Keratinocyte (primary cell): ENCODE results near the gene SYNPO2L. TPM values are rescaled to one million over a fixed set of nuclear protein-coding genes. Genes with fewer than 3 reads are reported as not detected.

Source experiments
- DNase-seq: peaks from one replicate; pipeline ENCODE4 v3.0.0-alpha.2; 2011; ENCODE audit warnings: low read depth, missing footprints, low spot score
- FAIRE-seq: peaks from 2 replicates; lab custom pipeline; 2011; peaks lifted over from hg19 to GRCh38; lab: Jason Lieb, UNC
- H2AFZ ChIP-seq: 2 replicates; pipeline ENCODE4 v1.6.0; 2012; ENCODE audit warnings: low read length, control low read depth, inconsistent platforms; ENCODE audit not compliant: control insufficient read depth
- H3K27ac ChIP-seq: 2 replicates; pipeline ENCODE4 v1.5.1; 2011; ENCODE audit warnings: low read length; ENCODE audit not compliant: control insufficient read depth, insufficient read depth
- H3K27me3 ChIP-seq: 3 replicates; pipeline ENCODE4 v1.6.0; 2011; ENCODE audit warnings: low read length; ENCODE audit not compliant: control insufficient read depth, insufficient read depth; ENCODE audit errors: extremely low read depth
- H3K36me3 ChIP-seq, 2 experiments: 2 replicates in 1 of 2; 3 replicates in 1 of 2; pipeline ENCODE4 v1.5.1; 2011; ENCODE audit warnings: low read length in 2 of 2, mild to moderate bottlenecking in 1 of 2; ENCODE audit not compliant: control insufficient read depth in 2 of 2, insufficient read depth in 2 of 2; ENCODE audit errors: extremely low read depth in 1 of 2
- H3K4me1 ChIP-seq: 3 replicates; pipeline ENCODE4 v1.5.1; 2011; ENCODE audit warnings: low read length; ENCODE audit not compliant: control insufficient read depth, insufficient read depth; ENCODE audit errors: extremely low read depth
- H3K4me2 ChIP-seq: 3 replicates; pipeline ENCODE4 v1.6.0; 2011; ENCODE audit warnings: low read depth, low read length; ENCODE audit not compliant: control insufficient read depth, insufficient read depth; ENCODE audit errors: extremely low read depth
- H3K4me3 ChIP-seq, 3 experiments: fragments of 200-600 bp in 1 of 3; sonication (generic) in 1 of 3; 2 replicates in 2 of 3; 3 replicates in 1 of 3; pipeline ENCODE4 v1.5.1; 2011 to 2016; ENCODE audit warnings: low read length in 3 of 3, mild to moderate bottlenecking in 3 of 3, control low read depth in 2 of 3, inconsistent platforms in 1 of 3, low read depth in 1 of 3, mixed read lengths in 1 of 3, mixed run types in 1 of 3, moderate library complexity in 1 of 3; ENCODE audit not compliant: control insufficient read depth in 2 of 3, insufficient read depth in 2 of 3; ENCODE audit errors: extremely low read depth in 1 of 3
- H3K79me2 ChIP-seq: 2 replicates; pipeline ENCODE4 v1.6.0; 2012; ENCODE audit warnings: low read length; ENCODE audit not compliant: control insufficient read depth, insufficient read depth
- H3K9ac ChIP-seq: 3 replicates; pipeline ENCODE4 v1.6.0; 2011; ENCODE audit warnings: low read length; ENCODE audit not compliant: control insufficient read depth, insufficient read depth; ENCODE audit errors: extremely low read depth
- H3K9me1 ChIP-seq: 3 replicates; pipeline ENCODE4 v1.6.0; 2011; ENCODE audit warnings: low read length; ENCODE audit not compliant: control insufficient read depth, insufficient read depth; ENCODE audit errors: extremely low read depth
- H3K9me3 ChIP-seq: 2 replicates; pipeline ENCODE4 v1.5.1; 2012; ENCODE audit warnings: low read depth, low read length; ENCODE audit not compliant: control insufficient read depth
- H4K20me1 ChIP-seq: 3 replicates; pipeline ENCODE4 v1.6.0; 2011; ENCODE audit warnings: low read length; ENCODE audit not compliant: control insufficient read depth, insufficient read depth; ENCODE audit errors: extremely low read depth
- EZH2 ChIP-seq: IDR thresholded peaks from one replicate; pipeline ENCODE4 v1.6.1; 2012; ENCODE audit warnings: inconsistent platforms, mild to moderate bottlenecking, low read length, moderate library complexity
- dilution Hi-C: fragments of 300-500 bp; cut with MboI; formaldehyde crosslinking; loops from one replicate; pipeline ENCODE4 v1.7.0; 2020; ENCODE audit warnings: low sequenced_read_pairs; ENCODE audit not compliant: extremely low pct_ligation_motif_present
- polyA plus RNA-seq, 5 experiments: library from polyadenylated mRNA; depleted of rRNA in 3 of 5; stranded (reverse) in 3 of 5; stranded (forward) in 1 of 5; unstranded in 1 of 5; fragments of >200 nt; gene quantifications; 1 replicate in 1 of 5; 2 replicates in 3 of 5; 3 replicates in 1 of 5; pipeline versions ENCODE4 v1.2.1 to v1.2.3, GENCODE V29; 2011 to 2012; ENCODE audit warnings: missing spikeins in 2 of 5, low read depth in 1 of 5, low replicate concordance in 1 of 5
- TF ChIP-seq, protein P1 (sequence below), 3 experiments: IDR thresholded peaks in 1 of 3; conservative IDR thresholded peaks in 1 of 3; optimal IDR thresholded peaks in 1 of 3; 2 replicates in 2 of 3; 3 replicates in 1 of 3; pipeline versions ENCODE3 to v1.5.1; 2011; ENCODE audit warnings: low read length in 3 of 3, mild to moderate bottlenecking in 3 of 3, moderate library complexity in 2 of 3, control low read depth in 1 of 3, inconsistent platforms in 1 of 3; ENCODE audit not compliant: insufficient read depth in 2 of 3; ENCODE audit errors: extremely low read depth in 1 of 3

SYNPO2L gene
- polyA plus RNA-seq, 1 donor (not counting 4 experiments of a cell fraction or from before 2014, with no cell fraction given), result not detected

DNA sequence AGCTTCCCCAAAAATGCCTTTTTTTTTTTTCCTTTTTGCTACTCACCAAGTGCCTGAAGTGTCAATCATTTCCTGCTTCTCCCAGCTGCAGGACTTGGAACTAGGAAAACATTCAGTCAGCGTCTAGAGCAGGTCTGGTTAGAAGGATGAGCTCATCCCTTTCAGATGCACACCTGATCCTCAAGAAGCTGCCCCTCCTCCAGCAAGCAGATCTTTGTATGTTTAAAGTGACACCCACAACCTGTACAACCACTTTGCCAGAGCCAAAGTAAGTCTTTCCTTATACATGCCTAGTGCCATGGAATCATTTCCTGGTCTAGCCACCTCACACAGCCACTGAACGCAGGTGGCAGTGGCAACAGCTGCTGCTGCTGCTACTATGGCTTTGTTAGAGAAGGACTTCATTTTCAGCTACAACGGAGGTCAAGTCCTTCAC, 54.3 kb downstream of the SYNPO2L start:
- DNase-seq, result peak; percentile 85
- H3K36me3 ChIP-seq, result no peaks in the 10 kb centered on the region
- H3K9me3 ChIP-seq, result no peaks in the 10 kb centered on the region
- H3K9me1 ChIP-seq, result no peaks in the 10 kb centered on the region
- H3K27ac ChIP-seq, result peak overlapping the region; percentile 39
- H4K20me1 ChIP-seq, result no peaks in the 10 kb centered on the region
- peak overlapping the region; percentile 7 for H3K4me2 ChIP-seq
- no peaks in the 10 kb centered on the region for H3K79me2 ChIP-seq
- peak; percentile 97 for FAIRE-seq
- no peak overlapping the region for H3K9ac ChIP-seq
- no peak for TF ChIP-seq EZH2
- TF ChIP-seq, protein P1, sequence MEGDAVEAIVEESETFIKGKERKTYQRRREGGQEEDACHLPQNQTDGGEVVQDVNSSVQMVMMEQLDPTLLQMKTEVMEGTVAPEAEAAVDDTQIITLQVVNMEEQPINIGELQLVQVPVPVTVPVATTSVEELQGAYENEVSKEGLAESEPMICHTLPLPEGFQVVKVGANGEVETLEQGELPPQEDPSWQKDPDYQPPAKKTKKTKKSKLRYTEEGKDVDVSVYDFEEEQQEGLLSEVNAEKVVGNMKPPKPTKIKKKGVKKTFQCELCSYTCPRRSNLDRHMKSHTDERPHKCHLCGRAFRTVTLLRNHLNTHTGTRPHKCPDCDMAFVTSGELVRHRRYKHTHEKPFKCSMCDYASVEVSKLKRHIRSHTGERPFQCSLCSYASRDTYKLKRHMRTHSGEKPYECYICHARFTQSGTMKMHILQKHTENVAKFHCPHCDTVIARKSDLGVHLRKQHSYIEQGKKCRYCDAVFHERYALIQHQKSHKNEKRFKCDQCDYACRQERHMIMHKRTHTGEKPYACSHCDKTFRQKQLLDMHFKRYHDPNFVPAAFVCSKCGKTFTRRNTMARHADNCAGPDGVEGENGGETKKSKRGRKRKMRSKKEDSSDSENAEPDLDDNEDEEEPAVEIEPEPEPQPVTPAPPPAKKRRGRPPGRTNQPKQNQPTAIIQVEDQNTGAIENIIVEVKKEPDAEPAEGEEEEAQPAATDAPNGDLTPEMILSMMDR (optimal IDR thresholded peaks at IDR 0.05 in 1 of 3, IDR thresholded peaks at IDR 0.05 in 1 of 3, conservative IDR thresholded peaks at IDR 0.05 in 1 of 3; ENCODE audit: extremely low read depth in 1 of 3, insufficient read depth in 2 of 3, low read length in 3 of 3), result no peak
- dilution Hi-C loops, result no loop called here
- H3K4me3 ChIP-seq, result no peak overlapping the region
- H3K4me1 ChIP-seq, result peaks cover 15% of the 10 kb centered on the region
- peak overlapping the region; percentile 24 for H2AFZ ChIP-seq
- no peaks in the 10 kb centered on the region for H3K27me3 ChIP-seq

DNA sequence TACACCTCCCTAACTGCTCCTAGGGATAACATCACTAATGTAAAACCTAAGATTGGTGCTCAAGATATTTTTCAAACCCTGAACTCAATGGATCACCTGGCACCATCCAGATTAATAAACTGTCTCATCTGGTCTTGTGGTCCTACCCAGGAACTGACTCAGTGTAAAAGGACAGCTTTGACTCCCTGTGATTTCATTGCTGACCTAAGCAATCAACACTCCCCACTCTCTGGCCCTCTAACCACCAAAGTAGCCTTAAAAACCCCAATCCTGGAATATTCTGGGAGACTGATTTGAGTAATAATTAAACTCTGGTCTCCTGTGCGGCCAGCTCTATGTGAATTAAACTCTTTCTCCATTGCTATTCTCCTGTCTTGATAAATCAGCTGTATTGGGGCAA, 58.5 kb downstream of the SYNPO2L start:
- no peak overlapping the region for H3K9ac ChIP-seq
- no peaks in the 10 kb centered on the region for H3K36me3 ChIP-seq
- no peaks in the 10 kb centered on the region for H3K9me1 ChIP-seq
- no peak for TF ChIP-seq EZH2
- TF ChIP-seq, protein P1 (optimal IDR thresholded peaks at IDR 0.05 in 1 of 3, IDR thresholded peaks at IDR 0.05 in 1 of 3, conservative IDR thresholded peaks at IDR 0.05 in 1 of 3; ENCODE audit: extremely low read depth in 1 of 3, insufficient read depth in 2 of 3, low read length in 3 of 3), result no peak
- H4K20me1 ChIP-seq, result no peaks in the 10 kb centered on the region
- H3K9me3 ChIP-seq, result no peaks in the 10 kb centered on the region
- H3K27me3 ChIP-seq, result no peaks in the 10 kb centered on the region
- no peak for FAIRE-seq
- H3K4me2 ChIP-seq, result no peak overlapping the region
- H3K27ac ChIP-seq, result no peak overlapping the region
- H3K79me2 ChIP-seq, result no peaks in the 10 kb centered on the region
- no peak overlapping the region for H2AFZ ChIP-seq
- no peak overlapping the region for H3K4me3 ChIP-seq
- DNase-seq, result no peak
- peaks cover 15% of the 10 kb centered on the region for H3K4me1 ChIP-seq
- dilution Hi-C loops, result no loop called here

Other genes with a start within 250 kb of the SYNPO2L start
- gene ANXA7, start 242.0 kb downstream of the SYNPO2L start, polyA plus RNA-seq, result 124 to 144 TPM (median 143 TPM) in 3 replicates
- gene MSS51, start 222.5 kb downstream of the SYNPO2L start, polyA plus RNA-seq, result 0.39 to 1.3 TPM (median 1.3 TPM) in 3 replicates
- gene PPP3CB, start 160.0 kb downstream of the SYNPO2L start, polyA plus RNA-seq, result 14.8 to 23.5 TPM (median 20.6 TPM) in 3 replicates
- gene USP54, start 64.7 kb downstream of the SYNPO2L start, polyA plus RNA-seq, result 7.3 to 7.7 TPM (median 7.6 TPM) in 3 replicates
- gene MYOZ1, start 14.6 kb downstream of the SYNPO2L start, polyA plus RNA-seq, result not detected in 3 replicates
- gene AGAP5, start 42.1 kb upstream of the SYNPO2L start, polyA plus RNA-seq, result 2.4 to 4.8 TPM (median 3.6 TPM) in 3 replicates
- 65.3 to 78.4 TPM (median 75.8 TPM) in 3 replicates for gene SEC24C, start 88.3 kb upstream of the SYNPO2L start, polyA plus RNA-seq
- 39.5 to 59.8 TPM (median 49.8 TPM) in 3 replicates for gene CHCHD1, start 126.0 kb upstream of the SYNPO2L start, polyA plus RNA-seq
- 34.2 to 83.5 TPM (median 39.2 TPM) in 3 replicates for gene ZSWIM8, start 129.6 kb upstream of the SYNPO2L start, polyA plus RNA-seq
- gene NDST2, start 155.6 kb upstream of the SYNPO2L start, polyA plus RNA-seq, result 13.3 to 21.8 TPM (median 14.8 TPM) in 3 replicates
- 17.6 to 25.3 TPM (median 23.0 TPM) in 3 replicates for gene CAMK2G, start 218.5 kb upstream of the SYNPO2L start, polyA plus RNA-seq